BE2C (cell line): ENCODE data around the gene KRTAP6-3.

Experiments used
- DNase-seq: peaks from one replicate; pipeline ENCODE4 v3.0.0-alpha.2; 2020
- H3K27me3 ChIP-seq: fragments of 250-450 bp; sonication (Bioruptor Pico); 2 replicates; pipeline ENCODE4 v1.5.1; 2020; ENCODE audit warnings: mild to moderate bottlenecking
- H3K36me3 ChIP-seq: fragments of 250-450 bp; sonication (Bioruptor Pico); 2 replicates; pipeline ENCODE4 v1.5.1; 2020; ENCODE audit warnings: mild to moderate bottlenecking
- H3K4me1 ChIP-seq: fragments of 250-450 bp; sonication (Bioruptor Pico); 2 replicates; pipeline ENCODE4 v1.5.1; 2020
- H3K4me3 ChIP-seq: 2 replicates; pipeline ENCODE4 v1.5.1; 2011; ENCODE audit warnings: low read depth, low read length
- H3K9me3 ChIP-seq: fragments of 250-450 bp; sonication (Bioruptor Pico); 2 replicates; pipeline ENCODE4 v1.5.1; 2020
- CTCF ChIP-seq: IDR thresholded peaks from 2 replicates; pipeline ENCODE4 v1.5.1; 2012; ENCODE audit warnings: mild to moderate bottlenecking, low read depth, low read length

Gene KRTAP6-3

GRCh38 chr21:30615199-30615598 lies 23.0 kb downstream of the KRTAP6-3 start:
- TF ChIP-seq CTCF, result no peak
- Histone ChIP-seq H3K9me3 (no peaks in the 10 kb centered on the region), H3K4me3 (no peak overlapping the region), H3K4me1 (no peaks in the 10 kb centered on the region; the same call in 1 of the 2 replicates), H3K36me3 (no peaks in the 10 kb centered on the region), H3K27me3 (no peaks in the 10 kb centered on the region)
- DNase-seq, result no peak

GRCh38 chr21:30616125-30616524 lies 23.9 kb downstream of the KRTAP6-3 start, which contains the start of gene KRTAP20-1:
Gene KRTAP20-1 (plus strand): TSS chr21:30616425. CDS start chr21:30616455, 30 bp downstream.
- H3K9me3 ChIP-seq, result no peaks in the 10 kb centered on the region
- no peaks in the 10 kb centered on the region; the same call in 1 of the 2 replicates for H3K4me1 ChIP-seq
- DNase-seq, result no peak
- TF ChIP-seq CTCF, result no peak
- no peaks in the 10 kb centered on the region for H3K27me3 ChIP-seq
- H3K36me3 ChIP-seq, result no peaks in the 10 kb centered on the region
- no peak within 1 kb of the TSS for H3K4me3 ChIP-seq

GRCh38 chr21:30620080-30620479 lies 27.8 kb downstream of the KRTAP6-3 start:
- Histone ChIP-seq H3K4me1 (no peaks in the 10 kb centered on the region), H3K27me3 (no peaks in the 10 kb centered on the region), H3K36me3 (no peaks in the 10 kb centered on the region), H3K4me3 (no peak overlapping the region), H3K9me3 (no peaks in the 10 kb centered on the region)
- DNase-seq, result no peak
- TF ChIP-seq CTCF, result no peak

- no peak for DNase-seq
- TF ChIP-seq CTCF, result no peak
- Histone ChIP-seq H3K4me3 (no peak within 1 kb of the TSS), H3K27me3 (no peaks in the 10 kb centered on the region), H3K9me3 (no peaks in the 10 kb centered on the region), H3K4me1 (no peaks in the 10 kb centered on the region), H3K36me3 (no peaks in the 10 kb centered on the region)
Observed at GRCh38 chr21:30620522-30620921, 28.3 kb downstream of the KRTAP6-3 start, which contains the start of gene KRTAP20-4. Gene KRTAP20-4 (plus strand): TSS chr21:30620627.

GRCh38 chr21:30623362-30623761 lies 31.1 kb downstream of the KRTAP6-3 start:
- Histone ChIP-seq H3K9me3 (no peaks in the 10 kb centered on the region), H3K27me3 (no peaks in the 10 kb centered on the region), H3K4me3 (no peak overlapping the region), H3K4me1 (no peaks in the 10 kb centered on the region), H3K36me3 (no peaks in the 10 kb centered on the region)
- DNase-seq, result no peak
- no peak for TF ChIP-seq CTCF

- DNase-seq, result no peak
- Histone ChIP-seq H3K9me3 (no peaks in the 10 kb centered on the region), H3K4me1 (no peaks in the 10 kb centered on the region), H3K4me3 (no peak overlapping the region), H3K27me3 (no peaks in the 10 kb centered on the region), H3K36me3 (no peaks in the 10 kb centered on the region)
- TF ChIP-seq CTCF, result no peak
Observed at GRCh38 chr21:30625449-30626165, 33.4 kb downstream of the KRTAP6-3 start.
